ENCODE data around the gene EID2. TPM values are rescaled to one million over a fixed set of nuclear protein-coding genes. Genes with fewer than 3 reads are reported as not detected.

The EID2 gene
- total RNA-seq, 1 donor from 2014 or later: 20.0 TPM

DNA sequence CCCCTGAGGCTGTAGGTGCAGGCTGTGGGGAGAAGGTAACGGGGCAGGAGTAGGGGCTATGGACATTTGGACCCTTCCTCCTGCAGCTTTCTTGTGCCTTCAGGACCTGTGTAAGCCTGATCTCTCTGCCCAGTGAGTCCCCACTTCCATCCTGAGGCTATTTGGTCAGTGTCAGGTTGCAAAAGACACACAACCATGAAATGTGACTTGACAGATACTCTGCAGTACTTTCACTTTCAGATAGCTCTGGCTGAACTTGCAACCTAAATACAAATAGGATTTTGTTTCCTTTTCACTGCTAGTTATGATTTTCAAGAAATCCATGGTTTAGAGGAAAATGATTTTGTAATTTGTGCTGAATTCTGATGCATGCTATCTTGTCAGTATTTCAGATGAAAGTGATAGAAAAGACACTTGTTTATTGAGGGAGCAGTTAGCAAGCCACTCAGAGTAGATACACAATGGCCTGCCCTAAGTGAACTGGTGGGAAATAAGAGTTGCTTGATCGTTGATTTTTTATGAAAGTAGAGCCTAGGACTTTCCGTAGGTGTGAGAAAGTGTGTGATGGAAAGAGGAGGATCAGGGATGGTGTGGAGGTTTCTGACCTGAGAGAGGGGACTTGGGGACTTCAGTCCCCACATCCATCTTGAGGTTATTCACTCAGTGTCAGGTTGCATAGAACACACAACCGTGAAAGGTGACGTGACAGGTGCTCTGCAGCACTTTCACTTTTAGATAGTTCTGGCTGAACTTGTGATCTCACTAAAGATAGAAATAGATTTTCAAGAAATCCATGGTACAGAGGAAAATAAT, 18.1 kb upstream of the EID2 start:
- no peaks in the 10 kb centered on the region for H3K4me1 Mint-ChIP-seq
- no peak overlapping the region for H3K9ac ChIP-seq
- H3F3A ChIP-seq (ENCODE audit: low read depth): no peaks in the 10 kb centered on the region
- H3K4me3 Mint-ChIP-seq: peak overlapping the region; percentile 4
- no peak overlapping the region for H3K4me3 ChIP-seq
- H3K9me3 ChIP-seq (ENCODE audit: low read depth): no peaks in the 10 kb centered on the region
- H3K4me1 ChIP-seq: no peaks in the 10 kb centered on the region
- H3K36me3 ChIP-seq: no peaks in the 10 kb centered on the region
- no peak overlapping the region for H2AFZ ChIP-seq (replicated peaks)
- peaks cover 3% of the 10 kb centered on the region for H3K27me3 ChIP-seq
- H3K4me2 ChIP-seq: no peak overlapping the region
- TF ChIP-seq EZH2phosphoT487 (IDR thresholded peaks at IDR 0.05) (no peak), EZH2 (IDR thresholded peaks at IDR 0.05) (no peak)
- TF ChIP-seq, protein P1, sequence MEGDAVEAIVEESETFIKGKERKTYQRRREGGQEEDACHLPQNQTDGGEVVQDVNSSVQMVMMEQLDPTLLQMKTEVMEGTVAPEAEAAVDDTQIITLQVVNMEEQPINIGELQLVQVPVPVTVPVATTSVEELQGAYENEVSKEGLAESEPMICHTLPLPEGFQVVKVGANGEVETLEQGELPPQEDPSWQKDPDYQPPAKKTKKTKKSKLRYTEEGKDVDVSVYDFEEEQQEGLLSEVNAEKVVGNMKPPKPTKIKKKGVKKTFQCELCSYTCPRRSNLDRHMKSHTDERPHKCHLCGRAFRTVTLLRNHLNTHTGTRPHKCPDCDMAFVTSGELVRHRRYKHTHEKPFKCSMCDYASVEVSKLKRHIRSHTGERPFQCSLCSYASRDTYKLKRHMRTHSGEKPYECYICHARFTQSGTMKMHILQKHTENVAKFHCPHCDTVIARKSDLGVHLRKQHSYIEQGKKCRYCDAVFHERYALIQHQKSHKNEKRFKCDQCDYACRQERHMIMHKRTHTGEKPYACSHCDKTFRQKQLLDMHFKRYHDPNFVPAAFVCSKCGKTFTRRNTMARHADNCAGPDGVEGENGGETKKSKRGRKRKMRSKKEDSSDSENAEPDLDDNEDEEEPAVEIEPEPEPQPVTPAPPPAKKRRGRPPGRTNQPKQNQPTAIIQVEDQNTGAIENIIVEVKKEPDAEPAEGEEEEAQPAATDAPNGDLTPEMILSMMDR (IDR thresholded peaks at IDR 0.05): no peak
- peak overlapping the region; percentile 6 for H3K27ac Mint-ChIP-seq
- H3K27me3 Mint-ChIP-seq (ENCODE audit: insufficient read depth, low read depth): peaks cover 7% of the 10 kb centered on the region
- no peak overlapping the region for H3K27ac ChIP-seq
- no peaks in the 10 kb centered on the region for H3K79me2 ChIP-seq (ENCODE audit: low read depth)
- H3K9me3 Mint-ChIP-seq: no peaks in the 10 kb centered on the region
- no peaks in the 10 kb centered on the region for H3K36me3 Mint-ChIP-seq
- no peaks in the 10 kb centered on the region for H4K20me1 ChIP-seq (ENCODE audit: low read depth)
- DNase-seq (ENCODE audit: low spot score): no peak

DNA sequence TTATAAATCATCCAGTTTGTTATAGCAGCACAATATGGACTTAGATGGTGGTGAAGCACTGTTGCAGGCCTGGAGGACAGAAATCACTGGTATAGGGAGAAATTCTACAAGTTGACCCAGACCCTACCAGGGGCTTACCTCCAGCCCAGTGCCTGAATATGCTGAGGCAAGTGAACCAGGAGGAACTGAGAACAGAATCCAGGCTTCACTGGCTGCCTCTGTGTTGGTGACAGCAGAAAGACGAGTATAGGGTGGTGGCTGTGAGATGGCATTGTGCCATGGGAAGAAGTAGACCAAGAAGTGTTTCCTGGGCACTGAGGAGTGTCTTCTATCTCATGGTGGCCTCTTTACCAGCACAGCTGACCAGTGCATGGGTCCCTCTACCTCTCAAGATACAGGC, 15.9 kb upstream of the EID2 start:
- TF ChIP-seq EZH2phosphoT487 (IDR thresholded peaks at IDR 0.05): no peak
- TF ChIP-seq, protein P1 (IDR thresholded peaks at IDR 0.05): no peak
- no peak for TF ChIP-seq EZH2 (IDR thresholded peaks at IDR 0.05)
- peaks cover 9% of the 10 kb centered on the region for H3K27me3 Mint-ChIP-seq (ENCODE audit: insufficient read depth, low read depth)

DNA sequence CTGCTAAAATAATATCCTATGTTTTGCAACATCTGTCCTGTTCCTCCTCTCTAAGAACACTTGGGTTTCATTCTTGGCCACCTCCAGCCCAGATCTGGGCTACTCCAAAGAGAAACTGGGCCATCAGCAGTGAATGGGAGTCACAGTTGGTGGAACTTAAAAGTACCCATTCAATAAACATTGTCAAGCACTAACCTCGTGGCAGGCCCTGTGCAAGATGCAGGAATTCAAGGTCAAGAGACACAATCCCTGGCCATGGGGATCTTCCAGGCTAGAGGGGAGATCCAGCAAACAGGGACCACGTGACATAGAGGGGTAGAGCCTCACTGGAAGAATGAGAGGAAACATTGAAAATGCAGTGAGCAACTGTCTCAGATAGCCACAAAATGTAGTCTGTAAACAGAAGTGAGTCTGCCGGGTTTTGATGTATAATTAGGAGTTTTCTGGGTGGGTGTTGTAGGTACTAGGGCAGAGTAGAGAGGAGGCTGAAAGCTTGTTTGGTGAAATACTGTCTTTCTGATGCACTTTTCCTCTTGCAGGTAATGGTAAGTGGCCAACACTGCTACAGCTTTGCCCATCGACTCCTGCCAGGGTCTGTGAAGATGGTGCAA, 14.8 kb upstream of the EID2 start:
- Histone ChIP-seq H3K79me2 (ENCODE audit: low read depth) (no peaks in the 10 kb centered on the region), H3K27me3 (peaks cover 3% of the 10 kb centered on the region), H2AFZ (replicated peaks) (no peak overlapping the region), H3K9me3 (ENCODE audit: low read depth) (no peaks in the 10 kb centered on the region), H3K27ac (no peak overlapping the region), H3K9ac (no peak overlapping the region), H3K4me1 (no peaks in the 10 kb centered on the region), H4K20me1 (ENCODE audit: low read depth) (no peaks in the 10 kb centered on the region), H3K4me3 (no peak overlapping the region), H3K36me3 (no peaks in the 10 kb centered on the region), H3K4me2 (no peak overlapping the region), H3F3A (ENCODE audit: low read depth) (no peaks in the 10 kb centered on the region)
- Mint-ChIP-seq H3K27ac (no peak overlapping the region), H3K4me1 (no peaks in the 10 kb centered on the region), H3K27me3 (ENCODE audit: insufficient read depth, low read depth) (peaks cover 8% of the 10 kb centered on the region), H3K4me3 (no peak overlapping the region), H3K36me3 (no peaks in the 10 kb centered on the region), H3K9me3 (no peaks in the 10 kb centered on the region)
- no peak for DNase-seq (ENCODE audit: low spot score)
- TF ChIP-seq EZH2 (IDR thresholded peaks at IDR 0.05) (no peak), EZH2phosphoT487 (IDR thresholded peaks at IDR 0.05) (no peak)
- TF ChIP-seq, protein P1 (IDR thresholded peaks at IDR 0.05): no peak

More for the DNA sequence above, 15.9 kb upstream of the EID2 start:
- H3F3A ChIP-seq (ENCODE audit: low read depth): no peaks in the 10 kb centered on the region
- H3K27ac ChIP-seq: no peak overlapping the region
- H3K4me3 Mint-ChIP-seq: no peak overlapping the region
- no peak for DNase-seq (ENCODE audit: low spot score)
- no peaks in the 10 kb centered on the region for H3K36me3 ChIP-seq
- no peaks in the 10 kb centered on the region for H3K9me3 ChIP-seq (ENCODE audit: low read depth)
- no peaks in the 10 kb centered on the region for H3K79me2 ChIP-seq (ENCODE audit: low read depth)
- H2AFZ ChIP-seq (replicated peaks): no peak overlapping the region
- H3K4me3 ChIP-seq: no peak overlapping the region
- no peaks in the 10 kb centered on the region for H3K4me1 Mint-ChIP-seq
- H3K27me3 ChIP-seq: peaks cover 3% of the 10 kb centered on the region
- H3K9me3 Mint-ChIP-seq: no peaks in the 10 kb centered on the region
- H3K36me3 Mint-ChIP-seq: no peaks in the 10 kb centered on the region
- H3K27ac Mint-ChIP-seq: no peak overlapping the region
- no peak overlapping the region for H3K4me2 ChIP-seq
- no peaks in the 10 kb centered on the region for H3K4me1 ChIP-seq
- H3K9ac ChIP-seq: no peak overlapping the region
- H4K20me1 ChIP-seq (ENCODE audit: low read depth): no peaks in the 10 kb centered on the region
